Measurements from ENCODE around the gene ZNF587. TPM values are rescaled to one million over a fixed set of nuclear protein-coding genes. Genes with fewer than 3 reads are reported as not detected.
A peak's percentile ranks its signal among the peaks of the same experiment; 100 is the strongest.
"Not testable (repeated sequence)": the region's sequence is repeated elsewhere in the genome, so short reads cannot be mapped to it uniquely, and the experiment has no call there.

Gene ZNF587
- 10 to 100 TPM; 12.2 to 52.4 (median 23.0) TPM for total RNA-seq

DNA sequence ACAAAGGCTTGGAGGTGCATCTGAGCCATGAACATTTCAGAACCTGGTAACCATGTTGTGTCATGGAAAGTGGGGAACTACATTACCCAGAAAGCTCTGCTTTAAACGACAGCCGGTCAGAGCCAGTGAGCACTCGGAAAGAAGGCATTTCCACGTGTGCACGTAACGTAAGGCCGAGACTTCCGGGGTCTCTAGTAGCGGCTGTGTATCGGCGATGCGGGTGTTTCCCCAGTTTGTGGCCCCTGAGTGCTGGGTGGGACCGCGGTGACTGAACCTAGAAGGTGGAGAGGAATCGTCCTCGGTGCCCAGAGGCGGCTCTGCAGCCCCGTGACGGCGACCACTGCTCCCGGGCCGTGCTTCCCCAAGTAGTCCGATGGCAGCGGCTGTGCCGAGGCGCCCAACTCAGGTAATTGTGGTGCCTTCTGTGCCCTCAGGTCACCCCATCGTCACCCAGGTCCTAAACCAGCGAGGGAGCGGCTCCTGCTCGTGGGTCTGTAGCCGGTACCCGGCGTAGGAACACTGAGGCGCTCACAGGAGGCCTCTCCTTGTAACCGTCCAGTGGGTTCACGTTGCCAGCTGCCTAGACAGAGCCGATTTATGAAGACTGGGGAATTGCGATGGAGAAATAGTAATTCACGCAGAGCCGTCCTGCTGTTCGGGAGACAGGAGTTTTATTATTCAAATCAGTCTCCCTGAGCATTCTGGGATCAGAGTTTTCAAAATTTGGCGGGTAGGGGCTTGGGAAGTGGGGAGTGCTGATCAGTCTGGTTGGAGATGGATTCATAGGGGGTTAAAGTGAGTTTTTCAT, at the start of gene ZNF587:
TSS of gene ZNF587 (plus strand) at position 194 of the 808 bp plus-strand sequence. CDS start at position 374, 180 bp downstream.
- not testable (repeated sequence) for H3K27me3 ChIP-seq
- H3K36me3 ChIP-seq = peaks cover 0 to 17% (median 7%) of the 10 kb centered on the region in 4 donors
- peak; percentile 75 to 77 for TF ChIP-seq POLR2AphosphoS5 (IDR thresholded peaks at IDR 0.05)
- TF ChIP-seq POLR2A (IDR thresholded peaks at IDR 0.05) = peak in 1 of 4 donors; percentile 64
- ATAC-seq (ENCODE audit: low FRiP score in 2 of 2) (peak; percentile 95 to 99), DNase-seq (peak; percentile 82 to 88)
- H3K4me1 ChIP-seq = peaks cover 8 to 17% (median 10%) of the 10 kb centered on the region in 4 donors
- H3K4me3 ChIP-seq = peak within 1 kb of the TSS; percentile 76 to 86 (median 82)
- peak within 1 kb of the TSS; percentile 58 to 85 (median 77) for H3K27ac ChIP-seq
- 2 to 3% methylated on average over 15 to 27 of the region's 42 CpGs for WGBS, 2 donors
- H3K9me3 ChIP-seq = peaks cover 0 to 10% (median 0%) of the 10 kb centered on the region in 4 donors

DNA sequence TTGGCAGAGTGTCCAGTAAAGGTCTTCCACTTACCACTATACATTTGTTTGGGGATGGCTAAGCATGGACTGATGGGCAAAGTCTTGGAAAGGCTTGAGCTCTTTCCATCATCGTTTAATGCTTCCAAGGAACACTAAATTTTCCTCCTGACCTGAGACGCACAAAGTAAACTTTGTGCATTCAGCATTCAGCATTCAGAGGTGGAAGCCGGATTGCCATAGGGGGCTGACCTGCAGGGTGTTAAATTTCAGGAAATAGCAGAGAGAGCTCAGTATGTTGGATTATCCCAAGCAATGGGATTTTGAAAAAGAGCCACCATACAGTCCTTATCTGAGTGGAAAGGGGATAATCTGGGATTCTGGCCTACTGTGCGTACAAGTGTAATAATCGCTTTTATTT, 49.0 kb upstream of the ZNF587 start:
- Histone ChIP-seq H3K4me3 (no peak overlapping the region), H3K27me3 (no peaks in the 10 kb centered on the region), H3K9me3 (no peaks in the 10 kb centered on the region), H3K36me3 (peaks cover 0 to 7% (median 0%) of the 10 kb centered on the region in 4 donors), H3K4me1 (peaks cover 8 to 40% (median 19%) of the 10 kb centered on the region in 4 donors), H3K27ac (peak overlapping the region in 1 of 4 donors; percentile 76)
- DNase-seq (no peak), ATAC-seq (ENCODE audit: low FRiP score in 2 of 2) (no peak)
- 84% methylated on average over 5 of the region's 5 CpGs for WGBS, 2 donors
- TF ChIP-seq POLR2AphosphoS5 (IDR thresholded peaks at IDR 0.05) (no peak), EP300 (IDR thresholded peaks at IDR 0.05) (no peak), POLR2A (IDR thresholded peaks at IDR 0.05) (no peak)
- TF ChIP-seq, protein P1, sequence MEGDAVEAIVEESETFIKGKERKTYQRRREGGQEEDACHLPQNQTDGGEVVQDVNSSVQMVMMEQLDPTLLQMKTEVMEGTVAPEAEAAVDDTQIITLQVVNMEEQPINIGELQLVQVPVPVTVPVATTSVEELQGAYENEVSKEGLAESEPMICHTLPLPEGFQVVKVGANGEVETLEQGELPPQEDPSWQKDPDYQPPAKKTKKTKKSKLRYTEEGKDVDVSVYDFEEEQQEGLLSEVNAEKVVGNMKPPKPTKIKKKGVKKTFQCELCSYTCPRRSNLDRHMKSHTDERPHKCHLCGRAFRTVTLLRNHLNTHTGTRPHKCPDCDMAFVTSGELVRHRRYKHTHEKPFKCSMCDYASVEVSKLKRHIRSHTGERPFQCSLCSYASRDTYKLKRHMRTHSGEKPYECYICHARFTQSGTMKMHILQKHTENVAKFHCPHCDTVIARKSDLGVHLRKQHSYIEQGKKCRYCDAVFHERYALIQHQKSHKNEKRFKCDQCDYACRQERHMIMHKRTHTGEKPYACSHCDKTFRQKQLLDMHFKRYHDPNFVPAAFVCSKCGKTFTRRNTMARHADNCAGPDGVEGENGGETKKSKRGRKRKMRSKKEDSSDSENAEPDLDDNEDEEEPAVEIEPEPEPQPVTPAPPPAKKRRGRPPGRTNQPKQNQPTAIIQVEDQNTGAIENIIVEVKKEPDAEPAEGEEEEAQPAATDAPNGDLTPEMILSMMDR (IDR thresholded peaks at IDR 0.05) = no peak

DNA sequence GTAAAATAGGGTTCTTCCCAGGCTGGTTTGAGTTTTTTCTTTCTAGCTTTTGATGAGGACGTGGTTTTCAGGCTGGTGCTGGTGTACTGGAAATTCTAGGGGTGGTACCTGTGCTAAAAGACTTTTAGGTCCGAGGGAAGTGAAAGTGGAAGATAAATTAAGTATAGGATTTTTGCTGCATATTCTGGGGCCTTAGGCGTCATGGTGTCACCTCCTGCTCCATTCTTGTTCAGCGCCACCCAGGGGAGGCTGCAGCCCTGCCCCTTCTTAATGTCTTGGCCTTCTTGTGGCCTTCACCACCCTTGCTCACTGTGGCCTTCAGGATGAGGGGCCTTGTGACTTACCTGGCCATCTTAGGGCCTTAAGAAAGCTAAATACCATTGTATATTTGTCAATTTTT, 47.4 kb upstream of the ZNF587 start:
- TF ChIP-seq, protein P1 (IDR thresholded peaks at IDR 0.05) = no peak
- no peak for TF ChIP-seq POLR2A (IDR thresholded peaks at IDR 0.05)
- TF ChIP-seq POLR2AphosphoS5 (IDR thresholded peaks at IDR 0.05) = no peak
- TF ChIP-seq EP300 (IDR thresholded peaks at IDR 0.05) = no peak
- Histone ChIP-seq H3K9me3 (no peaks in the 10 kb centered on the region), H3K4me3 (no peak overlapping the region), H3K27ac (no peak overlapping the region), H3K27me3 (no peaks in the 10 kb centered on the region), H3K4me1 (peaks cover 8 to 42% (median 19%) of the 10 kb centered on the region in 4 donors), H3K36me3 (peaks cover 0 to 11% (median 0%) of the 10 kb centered on the region in 4 donors)
- DNase-seq = no peak
- ATAC-seq (ENCODE audit: low FRiP score in 2 of 2) = no peak
- WGBS, 2 donors = 85 to 96% methylated on average over 4 of the region's 4 CpGs

DNA sequence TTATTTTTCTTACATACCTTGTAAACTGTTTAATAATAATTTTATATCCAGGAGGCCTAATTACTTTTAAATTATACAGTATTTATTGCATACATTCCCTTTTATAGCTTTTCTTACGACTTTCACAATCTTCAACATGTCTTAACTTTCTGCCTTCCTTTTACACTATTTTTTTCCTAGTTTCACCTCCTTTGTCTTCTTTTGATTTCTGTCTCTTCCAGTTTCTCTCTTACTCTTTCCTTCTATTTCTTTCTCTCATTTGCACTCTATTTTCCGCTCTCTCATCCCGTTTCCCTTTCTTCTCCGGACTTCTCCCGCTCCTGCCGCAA, 46.4 kb upstream of the ZNF587 start:
- Histone ChIP-seq H3K27ac (peak overlapping the region; percentile 56 to 87 (median 76)), H3K4me3 (peak overlapping the region; percentile 27 to 51 (median 48)), H3K4me1 (peaks cover 8 to 40% (median 19%) of the 10 kb centered on the region in 4 donors), H3K27me3 (no peaks in the 10 kb centered on the region), H3K36me3 (peaks cover 3 to 20% (median 6%) of the 10 kb centered on the region in 4 donors), H3K9me3 (no peaks in the 10 kb centered on the region)
- DNase-seq (no peak), ATAC-seq (ENCODE audit: low FRiP score in 2 of 2) (no peak)
- TF ChIP-seq EP300 (IDR thresholded peaks at IDR 0.05) = no peak
- TF ChIP-seq POLR2A (IDR thresholded peaks at IDR 0.05) = no peak
- TF ChIP-seq POLR2AphosphoS5 (IDR thresholded peaks at IDR 0.05) = no peak
- TF ChIP-seq, protein P1 (IDR thresholded peaks at IDR 0.05) = no peak
- WGBS, 2 donors = 9 to 15% methylated on average over 6 of the region's 6 CpGs

DNA sequence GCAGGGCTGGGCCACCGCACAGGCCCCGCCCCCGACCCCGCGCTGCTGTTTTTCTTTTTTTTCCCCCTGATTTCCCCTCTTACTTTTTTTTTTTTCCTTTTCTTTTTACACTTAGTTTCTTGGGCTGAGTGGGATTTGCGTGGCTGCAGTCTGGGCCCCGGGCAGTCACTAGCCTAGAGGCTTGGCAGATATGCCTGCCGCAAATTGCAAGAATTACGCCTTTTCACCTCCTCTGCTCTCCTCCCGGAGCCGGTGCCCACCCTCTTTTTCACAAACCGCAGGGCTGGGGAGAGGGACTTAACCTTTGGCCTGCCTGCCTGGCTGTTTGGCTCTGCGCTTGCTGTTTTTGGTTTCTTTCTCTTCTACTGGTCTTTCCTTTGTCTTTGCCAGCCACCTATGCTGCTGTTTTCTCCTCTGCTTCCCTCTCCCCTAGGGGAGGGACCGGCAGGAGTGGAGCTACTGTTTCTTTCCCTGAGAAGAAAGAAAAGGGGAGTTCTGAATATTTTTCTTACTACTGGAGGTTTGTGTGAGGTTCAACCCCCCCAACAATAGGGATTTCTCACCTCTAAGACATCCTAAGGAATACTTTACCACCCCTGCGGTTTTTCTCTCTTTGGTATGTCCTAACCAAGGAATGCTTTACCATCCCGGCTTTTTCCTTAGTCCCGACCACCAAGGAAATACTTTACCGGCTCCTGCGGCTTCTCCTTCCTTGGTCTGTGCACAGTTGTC, 45.9 kb upstream of the ZNF587 start:
- Histone ChIP-seq H3K36me3 (peaks cover 7 to 24% (median 9%) of the 10 kb centered on the region in 4 donors), H3K27me3 (no peaks in the 10 kb centered on the region), H3K9me3 (no peaks in the 10 kb centered on the region), H3K4me3 (peak overlapping the region; percentile 27 to 51 (median 48)), H3K27ac (peak overlapping the region; percentile 56 to 87 (median 76)), H3K4me1 (peaks cover 8 to 40% (median 16%) of the 10 kb centered on the region in 4 donors)
- DNase-seq (no peak), ATAC-seq (ENCODE audit: low FRiP score in 2 of 2) (peak; percentile 34 to 75)
- TF ChIP-seq EP300 (IDR thresholded peaks at IDR 0.05) (no peak), POLR2A (IDR thresholded peaks at IDR 0.05) (no peak), POLR2AphosphoS5 (IDR thresholded peaks at IDR 0.05) (no peak)
- TF ChIP-seq, protein P1 (IDR thresholded peaks at IDR 0.05) = no peak
- WGBS, 2 donors = 2 to 8% methylated on average over 19 of the region's 19 CpGs

Data from upper lobe of left lung (tissue), 6 donors.